ENCODE data around the gene CYP26B1. TPM values are rescaled to one million over a fixed set of nuclear protein-coding genes. Genes with fewer than 3 reads are reported as not detected.

The CYP26B1 gene
- total RNA-seq, 1 experiment from 2014 or later = 2.7 TPM

- no peak for DNase-seq (ENCODE audit: low spot score)
- CTCF ChIA-PET = interaction anchor here (0.6 to 1.5 kb wide), 8 partner anchors 11 to 605 kb away, joined by 3 to 23 read pairs (median 4); no protein-coding TSS in a partner anchor
- no TSS peak for BruUV-seq (replicated peaks)
- intact Hi-C loops (cut with micrococcal nuclease; ENCODE audit: unreplicated experiment) = loop anchor here (1.0 to 10.0 kb wide), 4 partner anchors 227 to 606 kb away; no protein-coding TSS in a partner anchor
- Histone ChIP-seq H3K4me3 (ENCODE audit: low read depth, low read length, poor library complexity, severe bottlenecking) (no peak overlapping the region), H3K27me3 (replicated peaks; ENCODE audit: insufficient read depth, low read depth, low read length, poor library complexity) (peaks cover 31% of the 10 kb centered on the region), H3K4me1 (ENCODE audit: insufficient read depth, low read length, poor library complexity, severe bottlenecking) (peaks cover 17% of the 10 kb centered on the region), H3K27ac (ENCODE audit: low read depth, low read length, poor library complexity, severe bottlenecking) (no peak overlapping the region), H3K9me3 (ENCODE audit: low read depth, low read length, poor library complexity, severe bottlenecking) (no peaks in the 10 kb centered on the region), H3K36me3 (ENCODE audit: insufficient read depth, low read length, poor library complexity, severe bottlenecking) (no peaks in the 10 kb centered on the region)
- POLR2A ChIA-PET (ENCODE audit: low non-redundant PET) = no interaction called here
- no peak for TF ChIP-seq EZH2 (IDR thresholded peaks at IDR 0.05; ENCODE audit: borderline replicate concordance, low read depth, low read length, poor library complexity, severe bottlenecking)
These were observed 3.2 kb upstream of the CYP26B1 start for GRCh38 chr2:72150861-72151356.

- H3K27ac ChIP-seq (ENCODE audit: low read depth, low read length, poor library complexity, severe bottlenecking) = no peak overlapping the region
- peak; percentile 86 for DNase-seq (ENCODE audit: low spot score)
- H3K36me3 ChIP-seq (ENCODE audit: insufficient read depth, low read length, poor library complexity, severe bottlenecking) = no peaks in the 10 kb centered on the region
- H3K4me3 ChIP-seq (ENCODE audit: low read depth, low read length, poor library complexity, severe bottlenecking) = peak overlapping the region; percentile 60
- ChIA-PET POLR2A (ENCODE audit: low non-redundant PET) (no interaction called here), CTCF (interaction anchor here (0.6 to 1.5 kb wide), 10 partner anchors 11 to 1032 kb away, joined by 3 to 23 read pairs (median 3); no protein-coding TSS in a partner anchor)
- BruUV-seq (replicated peaks) = no TSS peak
- peaks cover 23% of the 10 kb centered on the region for H3K4me1 ChIP-seq (ENCODE audit: insufficient read depth, low read length, poor library complexity, severe bottlenecking)
- H3K9me3 ChIP-seq (ENCODE audit: low read depth, low read length, poor library complexity, severe bottlenecking) = no peaks in the 10 kb centered on the region
- intact Hi-C loops (cut with micrococcal nuclease; ENCODE audit: unreplicated experiment) = loop anchor here (1.0 to 10.0 kb wide), 4 partner anchors 226 to 606 kb away; no protein-coding TSS in a partner anchor
- H3K27me3 ChIP-seq (replicated peaks; ENCODE audit: insufficient read depth, low read depth, low read length, poor library complexity) = peaks cover 35% of the 10 kb centered on the region
- TF ChIP-seq CTCF (conservative IDR thresholded peaks at IDR 0.05; ENCODE audit: low read depth, low read length) (peak; percentile 78), EZH2 (IDR thresholded peaks at IDR 0.05; ENCODE audit: borderline replicate concordance, low read depth, low read length, poor library complexity, severe bottlenecking) (no peak)
These were observed 2.6 kb upstream of the CYP26B1 start for GRCh38 chr2:72150157-72150860.

GRCh38 chr2:72149556-72150156 is 2.0 kb upstream of the CYP26B1 start:
- Histone ChIP-seq H3K27me3 (replicated peaks; ENCODE audit: insufficient read depth, low read depth, low read length, poor library complexity) (peaks cover 39% of the 10 kb centered on the region), H3K27ac (ENCODE audit: low read depth, low read length, poor library complexity, severe bottlenecking) (no peak overlapping the region), H3K36me3 (ENCODE audit: insufficient read depth, low read length, poor library complexity, severe bottlenecking) (no peaks in the 10 kb centered on the region), H3K4me1 (ENCODE audit: insufficient read depth, low read length, poor library complexity, severe bottlenecking) (peaks cover 29% of the 10 kb centered on the region), H3K9me3 (ENCODE audit: low read depth, low read length, poor library complexity, severe bottlenecking) (no peaks in the 10 kb centered on the region), H3K4me3 (ENCODE audit: low read depth, low read length, poor library complexity, severe bottlenecking) (peak overlapping the region; percentile 60)
- CTCF ChIA-PET = interaction anchor here (0.6 to 2.3 kb wide), 10 partner anchors 12 to 1033 kb away, joined by 3 to 23 read pairs (median 3); no protein-coding TSS in a partner anchor
- no TSS peak for BruUV-seq (replicated peaks)
- POLR2A ChIA-PET (ENCODE audit: low non-redundant PET) = no interaction called here
- TF ChIP-seq CTCF (conservative IDR thresholded peaks at IDR 0.05; ENCODE audit: low read depth, low read length) = no peak
- intact Hi-C loops (cut with micrococcal nuclease; ENCODE audit: unreplicated experiment) = loop anchor here (1.0 to 10.0 kb wide), 7 partner anchors 225 to 605 kb away; no protein-coding TSS in a partner anchor
- peak; percentile 40 for DNase-seq (ENCODE audit: low spot score)
